ENCODE data around the gene CHL1.

Gene CHL1

GRCh38 chr3:217948-218347 lies 21.4 kb downstream of the CHL1 start:
- Histone ChIP-seq H3K9ac (ENCODE audit: low read length) (no peak overlapping the region), H3K36me3 (replicated peaks; ENCODE audit: insufficient read depth, low read length) (no peaks in the 10 kb centered on the region), H3K9me3 (replicated peaks; ENCODE audit: insufficient read depth, low read length) (no peaks in the 10 kb centered on the region), H3K27ac (ENCODE audit: low read length) (no peak overlapping the region), H3K9me2 (replicated peaks; ENCODE audit: insufficient read depth, low read length) (no peaks in the 10 kb centered on the region), H3K4me1 (ENCODE audit: low read length) (no peaks in the 10 kb centered on the region), H3K27me3 (replicated peaks; ENCODE audit: insufficient read depth, low read length) (no peaks in the 10 kb centered on the region), H3K79me2 (ENCODE audit: low read length) (no peaks in the 10 kb centered on the region), H3K4me3 (ENCODE audit: low read length) (no peak overlapping the region), H4K20me1 (ENCODE audit: insufficient read depth, low read length) (no peaks in the 10 kb centered on the region), H3F3A (ENCODE audit: insufficient read depth, low read length) (no peaks in the 10 kb centered on the region), H2AFZ (ENCODE audit: low read length) (no peak overlapping the region), H3K4me2 (ENCODE audit: low read depth, low read length) (no peak overlapping the region)
- TF ChIP-seq CTCF (IDR thresholded peaks at IDR 0.05; ENCODE audit: low read length) (no peak), EZH2phosphoT487 (IDR thresholded peaks at IDR 0.05; ENCODE audit: low read length) (no peak), EZH2 (optimal IDR thresholded peaks at IDR 0.05; ENCODE audit: low read depth, low read length) (no peak)
- no peak for DNase-seq

GRCh38 chr3:228442-229182 lies 32.0 kb downstream of the CHL1 start:
- no peaks in the 10 kb centered on the region for H3K9me2 ChIP-seq (replicated peaks; ENCODE audit: insufficient read depth, low read length)
- H3K27me3 ChIP-seq (replicated peaks; ENCODE audit: insufficient read depth, low read length) = no peaks in the 10 kb centered on the region
- H3K27ac ChIP-seq (ENCODE audit: low read length) = no peak overlapping the region
- no peak overlapping the region for H3K9ac ChIP-seq (ENCODE audit: low read length)
- H2AFZ ChIP-seq (ENCODE audit: low read length) = no peak overlapping the region
- H3K4me3 ChIP-seq (ENCODE audit: low read length) = no peak overlapping the region
- TF ChIP-seq EZH2phosphoT487 (IDR thresholded peaks at IDR 0.05; ENCODE audit: low read length) = no peak
- TF ChIP-seq EZH2 (optimal IDR thresholded peaks at IDR 0.05; ENCODE audit: low read depth, low read length) = no peak
- TF ChIP-seq CTCF (IDR thresholded peaks at IDR 0.05; ENCODE audit: low read length) = no peak
- no peak for DNase-seq
- H3K36me3 ChIP-seq (replicated peaks; ENCODE audit: insufficient read depth, low read length) = no peaks in the 10 kb centered on the region
- H3K79me2 ChIP-seq (ENCODE audit: low read length) = no peaks in the 10 kb centered on the region
- H3K9me3 ChIP-seq (replicated peaks; ENCODE audit: insufficient read depth, low read length) = no peaks in the 10 kb centered on the region
- H4K20me1 ChIP-seq (ENCODE audit: insufficient read depth, low read length) = no peaks in the 10 kb centered on the region
- no peaks in the 10 kb centered on the region for H3K4me1 ChIP-seq (ENCODE audit: low read length)
- no peaks in the 10 kb centered on the region for H3F3A ChIP-seq (ENCODE audit: insufficient read depth, low read length)
- no peak overlapping the region for H3K4me2 ChIP-seq (ENCODE audit: low read depth, low read length)

- H3K4me2 ChIP-seq (ENCODE audit: low read depth, low read length) = no peak overlapping the region
- no peak overlapping the region for H3K27ac ChIP-seq (ENCODE audit: low read length)
- H2AFZ ChIP-seq (ENCODE audit: low read length) = no peak overlapping the region
- DNase-seq = no peak
- no peaks in the 10 kb centered on the region for H3K79me2 ChIP-seq (ENCODE audit: low read length)
- H3K9me2 ChIP-seq (replicated peaks; ENCODE audit: insufficient read depth, low read length) = no peaks in the 10 kb centered on the region
- H3K36me3 ChIP-seq (replicated peaks; ENCODE audit: insufficient read depth, low read length) = no peaks in the 10 kb centered on the region
- no peak for TF ChIP-seq EZH2 (optimal IDR thresholded peaks at IDR 0.05; ENCODE audit: low read depth, low read length)
- H4K20me1 ChIP-seq (ENCODE audit: insufficient read depth, low read length) = no peaks in the 10 kb centered on the region
- H3K4me3 ChIP-seq (ENCODE audit: low read length) = no peak overlapping the region
- H3F3A ChIP-seq (ENCODE audit: insufficient read depth, low read length) = no peaks in the 10 kb centered on the region
- no peaks in the 10 kb centered on the region for H3K9me3 ChIP-seq (replicated peaks; ENCODE audit: insufficient read depth, low read length)
- H3K4me1 ChIP-seq (ENCODE audit: low read length) = no peaks in the 10 kb centered on the region
- no peak overlapping the region for H3K9ac ChIP-seq (ENCODE audit: low read length)
- H3K27me3 ChIP-seq (replicated peaks; ENCODE audit: insufficient read depth, low read length) = no peaks in the 10 kb centered on the region
Measured at GRCh38 chr3:229183-229661, 32.7 kb downstream of the CHL1 start.

DNA sequence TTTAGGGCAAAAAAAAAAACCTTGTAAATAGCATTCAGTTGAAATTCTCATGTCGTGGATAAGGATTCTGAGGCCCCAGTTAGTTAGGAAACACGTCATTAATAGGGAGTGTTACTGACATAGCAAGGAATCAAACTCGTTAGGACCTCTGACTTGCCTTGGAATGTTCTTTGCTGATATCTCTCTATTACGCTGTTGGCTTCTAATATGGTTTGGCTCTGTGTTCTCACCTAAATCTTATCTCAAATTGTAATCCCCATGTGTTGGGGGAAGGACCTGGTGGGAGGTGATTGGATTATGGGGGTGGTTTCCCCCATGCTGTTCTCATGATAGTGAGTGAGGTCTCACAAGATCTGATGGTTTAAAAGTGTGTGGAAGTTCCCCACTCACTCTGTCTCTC lies 40.3 kb downstream of the CHL1 start:
- Histone ChIP-seq H4K20me1 (ENCODE audit: insufficient read depth, low read length) (no peaks in the 10 kb centered on the region), H3F3A (ENCODE audit: insufficient read depth, low read length) (no peaks in the 10 kb centered on the region), H3K4me1 (ENCODE audit: low read length) (no peaks in the 10 kb centered on the region), H3K4me2 (ENCODE audit: low read depth, low read length) (no peak overlapping the region), H3K36me3 (replicated peaks; ENCODE audit: insufficient read depth, low read length) (no peaks in the 10 kb centered on the region), H3K27ac (ENCODE audit: low read length) (no peak overlapping the region), H2AFZ (ENCODE audit: low read length) (no peak overlapping the region), H3K9me2 (replicated peaks; ENCODE audit: insufficient read depth, low read length) (no peaks in the 10 kb centered on the region), H3K79me2 (ENCODE audit: low read length) (no peaks in the 10 kb centered on the region), H3K9me3 (replicated peaks; ENCODE audit: insufficient read depth, low read length) (no peaks in the 10 kb centered on the region), H3K9ac (ENCODE audit: low read length) (no peak overlapping the region), H3K27me3 (replicated peaks; ENCODE audit: insufficient read depth, low read length) (no peaks in the 10 kb centered on the region), H3K4me3 (ENCODE audit: low read length) (no peak overlapping the region)
- DNase-seq = no peak
- no peak for TF ChIP-seq CTCF (IDR thresholded peaks at IDR 0.05; ENCODE audit: low read length)
- no peak for TF ChIP-seq EZH2phosphoT487 (IDR thresholded peaks at IDR 0.05; ENCODE audit: low read length)
- TF ChIP-seq EZH2 (optimal IDR thresholded peaks at IDR 0.05; ENCODE audit: low read depth, low read length) = no peak

Data from MM.1S (cell line).